HuH-7 (cell line): ENCODE measurements around the gene DOCK8.
A peak's percentile ranks its signal among the peaks of the same experiment; 100 is the strongest.

Source experiments
- DNase-seq: peaks from one replicate; pipeline ENCODE4 v3.0.0; 2011; ENCODE audit warnings: low spot score

The DOCK8 gene

GRCh38 chr9:462121-462520, 247.5 kb downstream of the DOCK8 start:
- DNase-seq, result no peak

- no peak for DNase-seq
These were observed 247.9 kb downstream of the DOCK8 start for GRCh38 chr9:462606-463005.

GRCh38 chr9:463455-464171, 248.9 kb downstream of the DOCK8 start:
- DNase-seq, result peak; percentile 22

- no peak for DNase-seq
These were observed 252.1 kb downstream of the DOCK8 start for GRCh38 chr9:466747-467146.

- DNase-seq, result no peak
These were observed 254.2 kb downstream of the DOCK8 start for GRCh38 chr9:468766-469426.

GRCh38 chr9:469672-470551, 255.2 kb downstream of the DOCK8 start:
- peak; percentile 46 for DNase-seq

- no peak for DNase-seq
These were observed 256.0 kb downstream of the DOCK8 start for GRCh38 chr9:470552-471194.

GRCh38 chr9:471320-471719, 256.7 kb downstream of the DOCK8 start:
- no peak for DNase-seq

GRCh38 chr9:472479-473075, 257.9 kb downstream of the DOCK8 start:
- DNase-seq, result no peak

GRCh38 chr9:477193-477592, 262.5 kb downstream of the DOCK8 start:
- DNase-seq, result no peak

GRCh38 chr9:479304-479970, 264.8 kb downstream of the DOCK8 start:
- DNase-seq, result no peak

- DNase-seq, result no peak
These were observed 265.3 kb downstream of the DOCK8 start for GRCh38 chr9:479971-480350.

- no peak for DNase-seq
These were observed 268.1 kb downstream of the DOCK8 start for GRCh38 chr9:482739-483138.

- no peak for DNase-seq
These were observed 271.5 kb downstream of the DOCK8 start for GRCh38 chr9:486156-486555.

- DNase-seq, result no peak
These were observed 272.8 kb downstream of the DOCK8 start for GRCh38 chr9:487429-487828.

GRCh38 chr9:488448-488847, 273.8 kb downstream of the DOCK8 start:
- DNase-seq, result no peak

- DNase-seq, result no peak
These were observed 274.8 kb downstream of the DOCK8 start for GRCh38 chr9:489198-490197.

- DNase-seq, result no peak
These were observed 280.1 kb downstream of the DOCK8 start for GRCh38 chr9:494764-495163.

- DNase-seq, result no peak
These were observed 281.1 kb downstream of the DOCK8 start for GRCh38 chr9:495739-496138.

GRCh38 chr9:503326-503725, 288.7 kb downstream of the DOCK8 start:
- no peak for DNase-seq
